T-helper 22 cell (primary cell): ENCODE results near the gene ZBTB49.
"Not testable (repeated sequence)": the region's sequence is repeated elsewhere in the genome, so short reads cannot be mapped to it uniquely, and the experiment has no call there.

Experiments
- DNase-seq: peaks from one replicate; pipeline ENCODE4 v3.0.0-alpha.2; 2020; ENCODE audit warnings: low read depth

ZBTB49 gene

GRCh38 chr4:4325321-4325720, 35.3 kb downstream of the ZBTB49 start:
- no peak for DNase-seq

GRCh38 chr4:4326166-4326565, 36.1 kb downstream of the ZBTB49 start:
- no peak for DNase-seq

GRCh38 chr4:4327652-4328121, 37.6 kb downstream of the ZBTB49 start:
- no peak for DNase-seq

- DNase-seq: no peak
Observed at GRCh38 chr4:4328206-4328605, 38.2 kb downstream of the ZBTB49 start.

GRCh38 chr4:4328840-4329239, 38.8 kb downstream of the ZBTB49 start:
- no peak for DNase-seq

- no peak for DNase-seq
Observed at GRCh38 chr4:4329496-4329895, 39.4 kb downstream of the ZBTB49 start.

- DNase-seq: no peak
Observed at GRCh38 chr4:4330794-4331193, 40.7 kb downstream of the ZBTB49 start.

GRCh38 chr4:4332529-4332928, 42.5 kb downstream of the ZBTB49 start:
- no peak for DNase-seq

GRCh38 chr4:4333265-4333706, 43.2 kb downstream of the ZBTB49 start:
- no peak for DNase-seq

- peak; percentile 37 for DNase-seq
Observed at GRCh38 chr4:4334798-4335520, 44.9 kb downstream of the ZBTB49 start.

GRCh38 chr4:4338210-4339001, 48.4 kb downstream of the ZBTB49 start:
- no peak for DNase-seq

GRCh38 chr4:4339504-4340085, 49.5 kb downstream of the ZBTB49 start:
- no peak for DNase-seq

GRCh38 chr4:4341861-4342650, 52.0 kb downstream of the ZBTB49 start:
- no peak for DNase-seq

- no peak for DNase-seq
Observed at GRCh38 chr4:4343038-4343437, 53.0 kb downstream of the ZBTB49 start.

GRCh38 chr4:4344915-4345527, 55.0 kb downstream of the ZBTB49 start:
- DNase-seq: no peak

- no peak for DNase-seq
Observed at GRCh38 chr4:4347585-4347984, 57.5 kb downstream of the ZBTB49 start.

GRCh38 chr4:4348585-4348984, 58.5 kb downstream of the ZBTB49 start:
- not testable (repeated sequence) for DNase-seq

GRCh38 chr4:4349867-4350266, 59.8 kb downstream of the ZBTB49 start:
- DNase-seq: no peak

GRCh38 chr4:4350909-4351308, 60.9 kb downstream of the ZBTB49 start:
- DNase-seq: no peak

GRCh38 chr4:4355302-4355701, 65.3 kb downstream of the ZBTB49 start:
- DNase-seq: no peak
